Measurements from ENCODE around the gene CD68. TPM values are rescaled to one million over a fixed set of nuclear protein-coding genes. Genes with fewer than 3 reads are reported as not detected.
A peak's percentile ranks its signal among the peaks of the same experiment; 100 is the strongest.

Gene CD68
- total RNA-seq, 1 donor from 2014 or later = 1.2 TPM

GRCh38 chr17:7626307-7626706 lies 46.9 kb downstream of the CD68 start:
- DNase-seq (ENCODE audit: low spot score) = no peak
- Mint-ChIP-seq H3K4me3 (ENCODE audit: unreplicated experiment) (peak overlapping the region; percentile 89), H3K36me3 (ENCODE audit: low read depth) (peaks cover 2% of the 10 kb centered on the region), H3K27ac (ENCODE audit: unreplicated experiment) (no peak overlapping the region), H3K9me3 (ENCODE audit: low read depth) (no peaks in the 10 kb centered on the region), H3K27me3 (ENCODE audit: low read depth) (no peaks in the 10 kb centered on the region), H3K4me1 (ENCODE audit: low read depth) (peaks cover 14% of the 10 kb centered on the region)
- no peak for TF ChIP-seq CTCF (IDR thresholded peaks at IDR 0.05)

- Mint-ChIP-seq H3K27me3 (ENCODE audit: low read depth) (no peaks in the 10 kb centered on the region), H3K27ac (ENCODE audit: unreplicated experiment) (peak overlapping the region; percentile 93), H3K4me3 (ENCODE audit: unreplicated experiment) (peak overlapping the region; percentile 89), H3K4me1 (ENCODE audit: low read depth) (peaks cover 14% of the 10 kb centered on the region), H3K36me3 (ENCODE audit: low read depth) (peaks cover 2% of the 10 kb centered on the region), H3K9me3 (ENCODE audit: low read depth) (no peaks in the 10 kb centered on the region)
- no peak for DNase-seq (ENCODE audit: low spot score)
- no peak for TF ChIP-seq CTCF (IDR thresholded peaks at IDR 0.05)
Observed at GRCh38 chr17:7626956-7627249, 47.5 kb downstream of the CD68 start.

GRCh38 chr17:7627250-7628121 lies 48.0 kb downstream of the CD68 start, which contains the start of gene SAT2:
Gene SAT2 (minus strand): TSS chr17:7627821. CDS start chr17:7627635, 186 bp downstream.
- H3K27me3 Mint-ChIP-seq (ENCODE audit: low read depth) = no peaks in the 10 kb centered on the region
- DNase-seq (ENCODE audit: low spot score) = peak; percentile 97
- H3K27ac Mint-ChIP-seq (ENCODE audit: unreplicated experiment) = peak within 1 kb of the TSS; percentile 93
- H3K4me1 Mint-ChIP-seq (ENCODE audit: low read depth) = peaks cover 14% of the 10 kb centered on the region
- peaks cover 2% of the 10 kb centered on the region for H3K36me3 Mint-ChIP-seq (ENCODE audit: low read depth)
- no peaks in the 10 kb centered on the region for H3K9me3 Mint-ChIP-seq (ENCODE audit: low read depth)
- no peak for TF ChIP-seq CTCF (IDR thresholded peaks at IDR 0.05)
- peak within 1 kb of the TSS; percentile 89 for H3K4me3 Mint-ChIP-seq (ENCODE audit: unreplicated experiment)

- no peaks in the 10 kb centered on the region for H3K9me3 Mint-ChIP-seq (ENCODE audit: low read depth)
- no peak within 1 kb of the TSS for H3K27ac Mint-ChIP-seq (ENCODE audit: unreplicated experiment)
- DNase-seq (ENCODE audit: low spot score) = no peak
- H3K27me3 Mint-ChIP-seq (ENCODE audit: low read depth) = no peaks in the 10 kb centered on the region
- H3K4me3 Mint-ChIP-seq (ENCODE audit: unreplicated experiment) = no peak within 1 kb of the TSS
- no peak for TF ChIP-seq CTCF (IDR thresholded peaks at IDR 0.05)
- H3K4me1 Mint-ChIP-seq (ENCODE audit: low read depth) = peaks cover 14% of the 10 kb centered on the region
- peaks cover 2% of the 10 kb centered on the region for H3K36me3 Mint-ChIP-seq (ENCODE audit: low read depth)
Observed at GRCh38 chr17:7629939-7630571, 50.6 kb downstream of the CD68 start, which contains the start of gene SHBG. Gene SHBG (plus strand): TSS chr17:7630135. CDS start chr17:7630173, 38 bp downstream.

Other genes starting within 250 kb of the CD68 start
- gene ACAP1, start 243.1 kb upstream of the CD68 start, total RNA-seq = 2.9 to 6.8 TPM (median 3.7 TPM) in 3 replicates
- gene KCTD11, start 227.5 kb upstream of the CD68 start, total RNA-seq = 16.6 to 23.3 TPM (median 23.0 TPM) in 3 replicates
- gene TMEM95, start 224.5 kb upstream of the CD68 start, total RNA-seq = not detected in 3 replicates
- gene TNK1, start 198.5 kb upstream of the CD68 start, total RNA-seq = 0.22 to 0.72 TPM in 2 of 3 replicates, not detected in the other
- gene PLSCR3, start 185.1 kb upstream of the CD68 start, total RNA-seq = 79.8 to 82.6 TPM (median 81.5 TPM) in 3 replicates
- 32.8 to 42.8 TPM (median 34.3 TPM) in 3 replicates for gene TMEM256, start 175.5 kb upstream of the CD68 start, total RNA-seq
- gene NLGN2, start 171.8 kb upstream of the CD68 start, total RNA-seq = 45.2 to 49.8 TPM (median 46.7 TPM) in 3 replicates
- gene SPEM1, start 159.3 kb upstream of the CD68 start, total RNA-seq = not detected in 3 replicates
- gene SPEM2, start 154.0 kb upstream of the CD68 start, total RNA-seq = not detected in 3 replicates
- not detected in 3 replicates for gene SPEM3, start 150.8 kb upstream of the CD68 start, total RNA-seq
- gene TMEM102, start 144.2 kb upstream of the CD68 start, total RNA-seq = 6.9 to 9.1 TPM (median 7.7 TPM) in 3 replicates
- 5.0 to 6.0 TPM (median 5.1 TPM) in 3 replicates for gene FGF11, start 140.1 kb upstream of the CD68 start, total RNA-seq
- 12.2 to 14.0 TPM (median 12.6 TPM) in 3 replicates for gene CHRNB1, start 134.6 kb upstream of the CD68 start, total RNA-seq
- gene ZBTB4, start 100.0 kb upstream of the CD68 start, total RNA-seq = 50.9 to 51.9 TPM (median 51.0 TPM) in 3 replicates
- not detected in 3 replicates for gene SLC35G6, start 98.2 kb upstream of the CD68 start, total RNA-seq
- gene POLR2A, start 95.3 kb upstream of the CD68 start, total RNA-seq = 113 to 121 TPM (median 115 TPM) in 3 replicates
- 12.1 to 23.3 TPM (median 23.0 TPM) in 3 replicates for gene TNFSF12, start 30.6 kb upstream of the CD68 start, total RNA-seq
- gene TNFSF13, start 20.9 kb upstream of the CD68 start, total RNA-seq = 0.48 to 1.9 TPM (median 1.7 TPM) in 3 replicates
- 45.3 to 57.8 TPM (median 49.4 TPM) in 3 replicates for gene SENP3, start 17.7 kb upstream of the CD68 start, total RNA-seq
- gene MPDU1, start 4.2 kb downstream of the CD68 start, total RNA-seq = 33.1 to 47.8 TPM (median 35.9 TPM) in 3 replicates
- gene SOX15, start 10.5 kb downstream of the CD68 start, total RNA-seq = 0.32 to 0.39 TPM in 2 of 3 replicates, not detected in the other
- 48.4 to 53.7 TPM (median 52.5 TPM) in 3 replicates for gene FXR2, start 35.3 kb downstream of the CD68 start, total RNA-seq
- 82.1 to 85.0 TPM (median 84.9 TPM) in 3 replicates for gene SAT2, start 48.2 kb downstream of the CD68 start, total RNA-seq
- 0.67 to 1.2 TPM (median 0.92 TPM) in 3 replicates for gene SHBG, start 50.5 kb downstream of the CD68 start, total RNA-seq
- gene ATP1B2, start 71.3 kb downstream of the CD68 start, total RNA-seq = 0.77 to 2.2 TPM (median 0.90 TPM) in 3 replicates
- 74.5 to 77.7 TPM (median 74.9 TPM) in 3 replicates for gene TP53, start 107.9 kb downstream of the CD68 start, total RNA-seq
- gene WRAP53, start 108.8 kb downstream of the CD68 start, total RNA-seq = 6.5 to 12.6 TPM (median 7.1 TPM) in 3 replicates
- 4.1 to 6.5 TPM (median 6.4 TPM) in 3 replicates for gene EFNB3, start 125.6 kb downstream of the CD68 start, total RNA-seq
- gene DNAH2, start 138.1 kb downstream of the CD68 start, total RNA-seq = not detected in 3 replicates

Measured in chondrocyte (in vitro differentiated cells).